AG04450 (cell line): ENCODE measurements around the gene SLC2A11. TPM values are rescaled to one million over a fixed set of nuclear protein-coding genes. Genes with fewer than 3 reads are reported as not detected.

Experiments used
- CTCF ChIA-PET: fragments of 300-600, 350-600 bp; formaldehyde crosslinking; extraction: SDS; loops from one replicate; lab custom pipeline; 2022; ENCODE audit warnings: antibody characterized with exemption, inconsistent platforms; lab: Charles Lee
- POLR2A ChIA-PET: fragments of 350-600 bp; formaldehyde crosslinking; extraction: SDS; loops from one replicate; lab custom pipeline; 2021; ENCODE audit warnings: antibody characterized with exemption, inconsistent platforms; lab: Yijun Ruan, JAX
- DNase-seq: peaks from one replicate; pipeline ENCODE4 v3.0.0-alpha.2; 2011; ENCODE audit warnings: low read depth, low spot score
- H3K27ac ChIP-seq: one replicate; pipeline ENCODE4 v1.5.1; 2012; ENCODE audit warnings: low read depth, low read length, control low read depth
- H3K27me3 ChIP-seq: one replicate; pipeline ENCODE4 v1.6.0; 2012; ENCODE audit warnings: low read length; ENCODE audit not compliant: control insufficient read depth, insufficient read depth
- H3K4me3 ChIP-seq: 2 replicates; pipeline ENCODE4 v1.5.1; 2011; ENCODE audit warnings: mild to moderate bottlenecking, low read depth, low read length, control low read depth
- H3K9me3 ChIP-seq: 2 replicates; pipeline ENCODE4 v1.5.1; 2012; ENCODE audit warnings: low read length; ENCODE audit not compliant: control insufficient read depth, insufficient read depth
- polyA plus RNA-seq: library from polyadenylated mRNA; depleted of rRNA; stranded (reverse); fragments of >200 nt; gene quantifications from 2 replicates; pipeline ENCODE4 v1.2.3, GENCODE V29; 2011
- TF ChIP-seq, protein P1 (sequence below): IDR thresholded peaks from 2 replicates; pipeline ENCODE4 v1.5.1; 2011; ENCODE audit warnings: low read depth, low read length, control low read depth, inconsistent platforms

Gene SLC2A11
- polyA plus RNA-seq, 1 experiment: 7.5 TPM

GRCh38 chr22:23845265-23846080 is 12.2 kb upstream of the SLC2A11 start:
- POLR2A ChIA-PET: interaction anchor here (0.6 to 1.3 kb wide), 2 partner anchors 12 to 42 kb away, joined by 3 to 4 read pairs; partner anchors contain the start of gene SLC2A11
- Histone ChIP-seq H3K4me3 (no peak overlapping the region), H3K27ac (no peak overlapping the region), H3K27me3 (peaks cover 18% of the 10 kb centered on the region), H3K9me3 (no peaks in the 10 kb centered on the region; the same call in 1 of the 2 replicates)
- DNase-seq: no peak
- TF ChIP-seq, protein P1, sequence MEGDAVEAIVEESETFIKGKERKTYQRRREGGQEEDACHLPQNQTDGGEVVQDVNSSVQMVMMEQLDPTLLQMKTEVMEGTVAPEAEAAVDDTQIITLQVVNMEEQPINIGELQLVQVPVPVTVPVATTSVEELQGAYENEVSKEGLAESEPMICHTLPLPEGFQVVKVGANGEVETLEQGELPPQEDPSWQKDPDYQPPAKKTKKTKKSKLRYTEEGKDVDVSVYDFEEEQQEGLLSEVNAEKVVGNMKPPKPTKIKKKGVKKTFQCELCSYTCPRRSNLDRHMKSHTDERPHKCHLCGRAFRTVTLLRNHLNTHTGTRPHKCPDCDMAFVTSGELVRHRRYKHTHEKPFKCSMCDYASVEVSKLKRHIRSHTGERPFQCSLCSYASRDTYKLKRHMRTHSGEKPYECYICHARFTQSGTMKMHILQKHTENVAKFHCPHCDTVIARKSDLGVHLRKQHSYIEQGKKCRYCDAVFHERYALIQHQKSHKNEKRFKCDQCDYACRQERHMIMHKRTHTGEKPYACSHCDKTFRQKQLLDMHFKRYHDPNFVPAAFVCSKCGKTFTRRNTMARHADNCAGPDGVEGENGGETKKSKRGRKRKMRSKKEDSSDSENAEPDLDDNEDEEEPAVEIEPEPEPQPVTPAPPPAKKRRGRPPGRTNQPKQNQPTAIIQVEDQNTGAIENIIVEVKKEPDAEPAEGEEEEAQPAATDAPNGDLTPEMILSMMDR: no peak
- CTCF ChIA-PET: interaction anchor here (0.8 to 3.6 kb wide), 7 partner anchors 12 to 218 kb away, joined by 3 to 12 read pairs (median 4); partner anchors contain the start of genes MIF, MMP11 and SLC2A11

DNA sequence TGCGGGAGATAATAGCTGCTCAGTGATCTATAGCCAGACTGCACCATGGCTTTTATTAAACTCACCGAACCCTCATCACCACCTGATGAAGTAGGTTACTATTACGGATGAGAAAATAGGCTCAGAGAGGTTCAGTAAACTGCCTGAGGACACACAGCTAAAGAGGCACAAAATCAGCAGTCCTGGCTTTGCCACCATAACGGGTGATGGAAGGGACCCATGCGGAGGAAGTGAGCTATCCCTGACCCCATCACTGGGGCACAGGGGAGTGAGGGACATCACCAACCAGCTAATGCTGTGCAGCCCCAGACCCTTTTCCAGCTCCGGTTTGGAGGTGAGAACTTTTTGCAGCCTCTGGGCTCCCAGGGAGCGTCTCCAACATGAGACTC is 11.6 kb upstream of the SLC2A11 start:
- DNase-seq: no peak
- Histone ChIP-seq H3K4me3 (no peak overlapping the region), H3K9me3 (no peaks in the 10 kb centered on the region; the same call in 1 of the 2 replicates), H3K27me3 (peaks cover 16% of the 10 kb centered on the region), H3K27ac (no peak overlapping the region)
- ChIA-PET POLR2A (interaction anchor here (0.6 kb wide), 1 partner anchor 11 kb away, joined by 3 read pairs; the partner anchor contains the start of gene SLC2A11), CTCF (interaction anchor here (0.8 to 3.6 kb wide), 6 partner anchors 31 to 219 kb away, joined by 3 to 12 read pairs (median 4); partner anchors contain the start of genes MIF and MMP11)
- TF ChIP-seq, protein P1: no peak

- no peaks in the 10 kb centered on the region for H3K9me3 ChIP-seq
- DNase-seq: no peak
- H3K27ac ChIP-seq: no peak overlapping the region
- POLR2A ChIA-PET: no interaction called here
- TF ChIP-seq, protein P1: no peak
- H3K4me3 ChIP-seq: no peak overlapping the region
- peaks cover 4% of the 10 kb centered on the region for H3K27me3 ChIP-seq
- CTCF ChIA-PET: interaction anchor here (0.7 to 3.6 kb wide), 3 partner anchors 67 to 132 kb away, joined by 3 to 12 read pairs (median 3); partner anchors contain the start of gene MMP11
Observed at GRCh38 chr22:23847310-23847920, 10.3 kb upstream of the SLC2A11 start.

DNA sequence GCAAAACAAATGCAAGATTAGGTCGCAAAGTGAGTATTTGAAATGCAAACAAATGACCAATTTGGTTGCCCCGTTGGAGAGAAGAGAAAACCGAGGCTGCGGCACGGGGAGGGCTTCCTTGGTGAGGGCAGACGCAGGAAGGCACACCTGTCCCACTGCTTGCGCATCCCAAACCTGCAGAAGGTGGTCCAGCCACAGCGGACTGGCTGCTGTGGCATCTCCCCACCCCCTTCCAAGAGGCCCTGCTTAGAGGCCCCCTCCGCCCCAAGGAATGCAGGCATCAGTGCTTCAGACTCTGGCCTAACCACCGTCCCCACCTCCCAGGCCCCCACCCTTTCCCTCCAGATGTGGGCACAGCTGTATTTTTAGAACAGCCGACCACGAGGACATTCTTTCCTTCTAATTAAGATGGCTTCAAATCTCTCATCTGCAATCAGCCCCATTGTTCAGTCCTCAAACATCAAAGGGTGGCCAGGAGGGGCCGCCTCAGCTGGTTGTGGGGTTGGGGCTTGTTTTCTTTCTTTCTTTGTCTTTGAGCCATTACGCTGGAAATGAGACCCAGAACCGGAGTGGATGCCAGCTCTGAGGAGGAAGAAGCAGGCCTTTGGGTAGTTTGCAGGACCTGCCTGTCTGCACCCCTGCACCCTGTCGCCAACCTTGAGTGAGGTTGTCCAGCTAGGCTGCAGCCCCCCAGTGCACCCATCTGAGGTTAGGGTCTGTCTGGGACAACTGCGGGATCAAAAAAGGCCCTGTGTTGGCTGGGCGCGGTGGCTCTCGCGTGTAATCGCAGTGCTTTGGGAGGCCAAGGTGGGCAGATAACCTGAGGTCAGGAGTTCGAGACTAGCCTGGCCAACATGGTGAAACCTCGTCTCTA is 9.4 kb upstream of the SLC2A11 start:
- TF ChIP-seq, protein P1: no peak
- ChIA-PET CTCF (interaction anchor here (0.6 to 2.7 kb wide), 3 partner anchors 10 to 133 kb away, joined by 3 to 39 read pairs (median 3); partner anchors contain the start of gene SLC2A11), POLR2A (interaction anchor here (0.7 kb wide), 1 partner anchor 185 kb away, joined by 7 read pairs; no protein-coding TSS in a partner anchor)
- Histone ChIP-seq H3K27ac (no peak overlapping the region), H3K9me3 (no peaks in the 10 kb centered on the region), H3K27me3 (no peaks in the 10 kb centered on the region), H3K4me3 (no peak overlapping the region)
- DNase-seq: no peak
